HG03520 (cell line): ENCODE data around the gene DEK.
"Not testable (repeated sequence)": the region's sequence is repeated elsewhere in the genome, so short reads cannot be mapped to it uniquely, and the experiment has no call there.

Experiments
- ATAC-seq: cut with Tn5 transposase; IDR thresholded peaks from one replicate; pipeline ENCODE4 v1.9.1; 2021; ENCODE audit warnings: mild to moderate bottlenecking, moderate library complexity; ENCODE audit not compliant: unreplicated experiment

DEK gene

DNA sequence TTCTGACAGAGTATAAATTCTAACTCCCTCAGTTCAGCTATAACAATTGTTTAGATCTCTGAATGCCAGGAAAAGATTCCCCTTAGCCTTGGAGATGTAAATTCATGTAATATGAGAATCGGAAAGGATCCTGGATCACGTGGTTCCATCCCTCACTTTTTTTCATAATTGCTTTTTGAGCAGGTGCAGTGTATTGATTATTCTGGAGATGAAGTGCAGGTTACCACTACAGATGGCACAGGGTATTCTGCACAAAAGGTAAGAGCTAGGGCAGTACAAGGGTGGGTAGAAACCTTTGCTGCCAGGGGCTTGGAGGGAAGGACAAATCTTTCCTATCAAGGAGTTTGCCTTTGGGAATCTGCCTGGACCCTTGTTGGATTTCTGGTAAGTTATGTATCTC is 56.4 kb downstream of the DEK start:
- ATAC-seq: no peak

DNA sequence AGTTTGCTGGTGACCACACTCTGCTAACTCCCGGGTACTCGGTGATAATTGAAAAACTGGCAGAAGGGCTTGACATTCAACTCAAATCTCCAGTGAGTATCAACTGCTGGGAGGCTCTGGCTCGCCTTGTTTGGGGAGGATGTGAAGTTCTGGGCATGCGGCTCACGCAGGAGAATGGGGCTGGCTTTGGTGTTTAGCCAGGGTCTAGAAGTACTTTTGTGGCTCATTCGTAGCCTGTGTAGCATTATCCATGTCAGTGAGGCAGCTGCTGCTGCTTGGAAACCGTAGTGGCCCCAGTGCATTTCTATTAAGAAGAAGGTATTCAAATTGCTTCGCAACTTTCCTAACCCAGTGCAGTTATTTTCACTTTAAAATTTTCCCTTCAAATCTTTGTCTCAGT is 56.9 kb downstream of the DEK start:
- ATAC-seq: no peak

DNA sequence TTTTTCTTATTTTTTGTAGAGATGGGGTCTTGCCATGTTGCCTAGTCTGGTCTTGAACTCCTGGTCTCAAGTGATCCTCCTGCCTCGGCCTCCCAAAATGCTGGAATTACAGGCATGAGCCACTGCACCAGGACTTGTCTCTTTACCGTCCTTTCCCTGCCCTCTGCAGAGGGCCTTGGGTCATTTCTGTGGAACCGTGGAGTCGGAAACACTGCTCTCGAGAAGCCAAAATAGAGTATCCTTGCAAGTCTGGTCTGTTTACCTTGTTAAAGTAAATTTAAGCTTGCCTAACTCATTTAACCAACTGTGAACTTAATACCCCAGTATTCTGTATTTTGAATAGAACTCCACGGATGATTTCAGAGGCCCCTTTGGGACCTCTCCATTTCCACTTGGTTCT is 57.7 kb downstream of the DEK start:
- no peak for ATAC-seq

DNA sequence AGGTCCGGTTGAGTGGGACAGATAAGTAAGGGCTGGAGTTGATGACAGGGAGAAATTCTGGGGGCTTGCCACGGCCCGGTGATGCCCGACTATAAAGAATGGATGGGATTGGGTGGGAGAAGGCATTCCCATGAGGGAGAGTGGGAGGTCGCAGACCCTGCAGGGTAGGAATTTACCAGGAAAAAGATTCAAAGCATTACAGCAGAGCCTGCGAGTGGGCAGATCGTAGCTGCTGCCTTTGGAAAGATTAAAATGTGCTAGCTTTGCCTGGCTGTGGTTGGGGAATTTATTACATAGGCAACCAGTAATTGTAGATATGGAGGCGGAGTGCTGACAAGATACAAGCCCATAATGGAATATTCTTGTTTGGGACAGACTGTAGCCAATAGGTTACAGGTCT is 59.6 kb downstream of the DEK start:
- ATAC-seq: no peak

DNA sequence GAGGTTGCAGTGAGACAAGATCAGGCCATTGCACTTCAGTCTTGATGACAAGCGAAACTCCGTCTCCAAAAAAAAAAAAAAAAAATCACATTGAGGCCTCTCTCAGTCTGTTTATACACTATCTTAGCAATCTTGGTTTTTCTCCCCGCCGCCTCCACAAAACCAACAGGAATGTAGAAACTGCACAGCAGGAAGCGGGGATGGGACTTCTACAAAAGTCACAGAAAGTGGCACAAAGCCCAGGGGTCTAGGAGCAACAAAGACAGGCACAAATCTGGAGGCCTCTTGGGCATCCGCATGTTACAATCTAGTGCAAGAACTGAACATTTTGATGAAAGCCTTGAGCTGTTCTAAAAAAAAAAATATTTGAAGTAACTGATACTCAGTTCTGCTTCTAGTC is 60.5 kb downstream of the DEK start:
- no peak for ATAC-seq

DNA sequence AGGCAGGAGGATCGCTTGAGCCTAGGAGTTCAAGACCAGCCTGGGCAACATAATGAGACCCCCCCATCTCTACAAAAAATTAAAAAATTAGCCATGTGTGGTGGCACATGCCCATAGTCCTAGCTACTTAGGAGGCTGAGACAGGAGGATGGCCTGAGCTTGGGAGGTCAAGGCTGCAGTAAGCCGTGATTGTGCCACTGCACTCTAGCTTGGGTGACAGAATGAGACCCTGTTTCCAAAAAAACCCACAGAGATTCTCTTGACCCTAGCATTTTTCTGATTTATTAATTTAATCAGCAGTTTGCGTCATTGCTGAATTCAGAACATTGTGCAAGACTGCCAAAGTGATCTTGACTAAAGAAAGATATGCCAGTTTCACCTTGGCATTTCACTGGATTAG is 72.3 kb downstream of the DEK start:
- ATAC-seq: no peak

DNA sequence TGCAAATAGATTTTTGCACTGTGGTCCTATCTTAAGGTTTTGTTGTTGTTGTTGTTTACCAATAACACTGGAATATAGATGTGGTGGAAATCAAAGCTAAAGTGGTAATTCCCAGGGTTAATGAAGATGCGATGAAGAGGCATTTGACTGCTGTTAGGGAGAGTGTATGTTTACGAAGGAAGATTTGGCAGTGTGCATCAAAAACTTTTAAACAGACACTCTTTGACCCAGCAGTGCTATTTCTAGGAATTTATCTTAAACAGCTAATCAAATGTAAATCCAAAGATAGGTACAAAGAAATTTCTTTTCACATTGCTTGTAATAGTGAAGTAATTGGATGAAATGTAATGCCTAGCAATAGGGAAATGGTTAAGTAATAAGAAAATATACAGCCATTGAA is 75.1 kb downstream of the DEK start:
- no peak for ATAC-seq

DNA sequence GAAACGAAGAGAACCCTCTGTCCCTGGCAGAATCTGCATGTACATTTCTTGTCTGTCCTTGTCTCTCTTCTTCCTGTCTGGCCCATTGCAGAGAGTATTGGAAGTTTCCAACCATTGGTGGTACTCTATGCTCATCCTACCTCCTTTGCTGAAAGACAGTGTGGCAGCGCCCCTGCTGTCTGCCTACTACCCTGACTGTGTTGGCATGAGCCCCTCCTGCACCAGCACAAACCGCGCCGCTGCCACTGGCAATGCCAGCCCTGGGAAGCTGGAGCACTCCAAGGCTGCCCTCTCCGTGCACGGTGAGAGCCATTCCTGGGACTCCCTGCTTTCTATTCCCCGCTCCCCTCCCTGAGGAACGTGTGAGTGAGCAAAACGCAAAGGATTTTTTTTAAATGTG is 76.6 kb downstream of the DEK start:
- no peak for ATAC-seq

DNA sequence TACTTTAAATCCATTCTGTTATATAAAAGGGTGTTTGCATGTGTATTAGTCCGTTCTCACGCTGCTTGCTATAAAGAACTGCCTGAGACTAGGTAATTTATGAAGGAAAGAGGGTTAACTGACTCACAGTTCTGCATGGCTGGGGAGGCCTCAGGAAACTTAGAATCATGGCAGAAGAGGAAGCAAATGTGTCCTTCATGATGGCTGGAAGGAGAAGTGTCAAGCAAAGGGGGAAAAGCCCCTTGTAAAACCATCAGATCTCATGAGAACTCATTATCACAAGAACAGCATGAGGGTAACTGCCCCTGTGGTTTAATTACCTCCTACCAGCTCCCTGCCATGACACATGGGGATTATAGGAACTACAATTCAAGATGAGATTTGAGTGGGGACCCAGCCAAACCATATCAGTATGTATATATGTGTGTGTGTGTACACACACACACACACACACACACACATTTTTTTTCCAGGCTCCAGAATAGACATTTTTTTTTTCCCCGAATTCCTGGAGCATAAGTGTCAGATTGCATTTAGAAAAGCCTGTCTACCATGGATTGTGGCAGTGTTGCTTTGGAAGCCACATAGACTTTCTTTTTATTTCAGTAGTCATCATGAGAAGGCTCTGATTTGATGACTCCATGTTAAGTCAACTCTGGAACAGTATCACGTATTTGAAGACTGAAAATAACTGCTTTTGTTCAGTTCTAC is 77.6 kb downstream of the DEK start:
- no peak for ATAC-seq

DNA sequence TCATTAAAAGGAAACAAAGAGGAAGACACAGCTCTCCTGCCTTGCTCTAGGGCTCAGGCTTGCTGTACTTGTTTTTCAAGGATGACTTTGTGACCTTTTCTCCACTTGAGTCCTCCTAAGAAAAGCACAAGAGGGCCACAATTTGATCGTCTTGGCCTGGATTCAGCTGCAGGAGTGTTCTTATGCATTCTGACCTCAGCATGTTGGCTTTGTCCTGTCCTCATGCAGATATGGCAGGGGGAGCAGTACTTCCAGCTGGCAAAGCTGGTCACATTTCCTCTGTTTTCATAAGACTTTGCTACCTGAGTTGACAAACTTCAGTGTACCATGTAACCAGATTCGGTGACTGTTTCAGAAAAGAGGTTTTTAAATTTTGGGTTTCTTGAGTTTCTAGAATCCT is 78.3 kb downstream of the DEK start:
- ATAC-seq: no peak

DNA sequence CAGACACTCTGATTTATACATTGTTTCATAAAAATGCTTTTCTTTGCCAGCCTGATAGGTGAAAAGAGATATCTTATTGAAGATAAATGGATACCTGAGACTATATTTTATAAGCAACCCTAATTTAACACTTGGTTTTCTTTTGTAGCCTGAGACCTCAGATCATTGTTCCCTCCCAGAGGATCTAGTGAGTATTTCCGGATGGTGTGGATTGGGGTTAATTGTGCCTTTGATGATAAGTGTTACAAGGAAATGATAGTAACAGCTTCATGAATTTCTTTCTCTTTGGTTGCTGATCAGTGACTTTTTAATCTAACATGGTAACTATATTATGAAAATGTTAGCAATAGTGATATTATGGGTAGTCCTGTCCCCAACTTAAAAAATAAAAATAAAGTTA is 78.7 kb downstream of the DEK start:
- ATAC-seq: no peak

DNA sequence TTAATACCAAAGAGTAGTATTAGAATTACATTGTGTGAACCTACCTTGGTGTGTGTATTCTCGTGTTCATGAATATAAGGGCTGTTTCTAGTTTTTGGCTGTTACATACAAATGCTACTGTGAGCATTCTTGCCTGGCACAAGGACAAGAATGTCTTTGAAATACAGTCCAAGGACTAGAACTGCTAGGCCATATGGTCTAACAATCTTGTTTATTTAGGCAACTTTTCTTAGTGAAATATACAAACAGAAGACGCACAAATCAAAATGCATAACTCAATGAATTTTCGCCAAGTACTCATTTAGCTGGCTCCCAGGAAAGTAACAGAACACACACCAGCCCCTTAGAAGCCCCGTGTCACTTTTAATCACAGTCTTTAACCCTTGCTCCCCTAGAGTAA is 80.6 kb downstream of the DEK start:
- ATAC-seq: no peak

DNA sequence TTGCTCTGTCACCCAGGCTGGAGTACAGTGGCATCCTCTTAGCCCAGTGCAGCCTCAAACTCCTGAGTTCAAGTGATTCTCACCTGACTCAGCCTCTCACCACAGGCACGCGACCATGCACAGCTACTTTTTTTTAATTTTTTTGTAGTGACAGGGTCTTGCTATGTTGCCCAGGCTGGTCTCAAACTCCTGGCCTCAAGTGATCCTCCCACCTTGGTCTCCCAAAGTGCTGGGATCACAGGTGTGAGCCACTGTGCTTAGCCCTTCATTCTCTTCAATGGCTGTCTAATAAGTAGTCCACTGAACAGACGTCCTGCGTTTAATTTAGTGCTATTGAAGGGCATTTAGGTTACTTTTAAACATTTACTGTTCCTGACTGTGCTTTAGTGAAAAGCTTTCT is 81.8 kb downstream of the DEK start:
- no peak for ATAC-seq

DNA sequence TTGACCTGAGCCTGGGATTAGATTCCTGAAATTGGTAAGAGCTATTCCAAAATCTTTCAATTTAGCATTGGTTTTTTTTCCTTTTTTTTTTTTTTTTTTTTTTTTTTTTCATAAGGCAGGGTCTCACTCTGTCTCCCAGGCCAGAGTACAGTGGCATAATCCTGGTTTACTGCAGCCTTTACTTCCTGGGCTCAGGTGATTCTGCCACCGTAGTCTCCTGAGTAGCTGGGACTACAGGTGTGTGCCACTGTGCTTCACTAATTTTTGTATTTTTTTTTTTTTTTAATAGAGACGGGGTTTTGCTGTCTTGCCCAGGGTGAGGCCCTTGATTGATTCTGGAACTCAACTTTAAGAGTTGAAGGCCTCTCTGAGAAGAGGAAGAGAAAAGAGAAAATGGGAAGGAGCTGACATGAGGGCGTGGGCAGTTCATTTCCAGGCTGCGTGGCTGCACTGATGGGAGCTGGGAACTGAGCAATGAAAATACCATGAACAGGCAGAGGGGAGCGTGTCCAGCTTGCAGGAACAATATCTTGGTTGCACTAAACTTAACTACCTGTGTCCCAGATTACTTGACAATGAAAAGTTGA is 84.5 kb downstream of the DEK start:
- ATAC-seq: no peak

DNA sequence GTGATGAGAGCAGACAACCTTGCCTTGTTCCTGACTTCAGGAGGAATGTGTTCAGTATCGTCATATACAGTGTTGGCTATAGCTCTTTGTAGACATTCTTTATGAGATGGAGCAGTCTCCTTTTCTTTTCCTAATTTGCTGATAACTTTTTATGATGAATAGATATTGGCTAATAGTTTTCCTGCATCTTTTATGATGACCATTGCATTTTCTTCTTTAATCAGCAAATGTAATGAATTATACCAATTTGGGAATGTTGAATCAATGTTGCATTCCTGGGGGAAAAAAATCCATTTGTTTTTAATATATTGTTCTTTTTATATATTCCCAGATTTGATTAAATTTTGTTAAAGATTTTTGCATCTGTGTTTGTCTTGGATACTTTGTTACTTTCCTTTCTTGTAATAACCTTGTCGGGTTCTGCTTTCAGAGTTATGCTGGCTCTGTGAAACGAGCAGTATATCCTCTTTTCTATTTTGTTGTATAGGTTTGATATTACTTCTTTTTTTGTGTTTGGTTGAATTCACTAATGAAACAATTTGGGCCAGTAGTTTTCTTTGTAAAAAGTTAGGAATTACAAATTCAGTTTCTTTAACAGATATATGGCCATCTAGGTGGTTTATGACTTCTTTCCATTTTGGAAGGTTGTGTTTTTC is 85.2 kb downstream of the DEK start:
- ATAC-seq: no peak

DNA sequence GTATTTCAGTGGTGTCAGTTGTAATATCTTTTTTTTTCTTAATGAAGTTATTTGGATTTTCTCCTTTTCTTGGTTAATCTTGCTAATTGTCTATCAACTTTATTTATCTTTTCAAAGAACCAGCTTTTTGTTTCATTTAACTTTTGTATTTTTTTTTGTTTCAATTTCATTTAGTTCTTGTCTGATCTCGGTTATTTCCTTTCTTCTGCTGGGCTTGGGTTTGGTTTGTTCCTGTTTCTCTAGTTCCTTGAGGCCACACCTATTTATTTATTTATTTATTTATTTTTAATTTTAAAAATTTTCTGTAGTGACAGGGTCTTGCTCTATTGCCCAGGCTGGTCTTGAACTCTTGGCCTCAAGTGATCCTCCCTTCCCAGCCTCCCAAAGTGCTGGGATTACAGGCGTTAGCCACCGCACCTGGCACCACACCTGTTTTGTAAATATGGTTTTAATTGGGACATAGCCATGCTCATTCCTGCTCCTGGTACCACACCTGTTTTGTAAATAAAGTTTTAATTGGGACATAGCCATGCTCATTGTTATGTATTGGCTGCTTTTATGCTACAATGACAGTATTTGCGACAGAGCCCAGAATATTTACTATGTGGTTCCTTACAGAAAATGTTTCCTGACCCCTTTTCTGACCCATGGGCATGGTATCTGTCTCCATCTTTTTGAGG is 86.9 kb downstream of the DEK start:
- ATAC-seq: no peak

DNA sequence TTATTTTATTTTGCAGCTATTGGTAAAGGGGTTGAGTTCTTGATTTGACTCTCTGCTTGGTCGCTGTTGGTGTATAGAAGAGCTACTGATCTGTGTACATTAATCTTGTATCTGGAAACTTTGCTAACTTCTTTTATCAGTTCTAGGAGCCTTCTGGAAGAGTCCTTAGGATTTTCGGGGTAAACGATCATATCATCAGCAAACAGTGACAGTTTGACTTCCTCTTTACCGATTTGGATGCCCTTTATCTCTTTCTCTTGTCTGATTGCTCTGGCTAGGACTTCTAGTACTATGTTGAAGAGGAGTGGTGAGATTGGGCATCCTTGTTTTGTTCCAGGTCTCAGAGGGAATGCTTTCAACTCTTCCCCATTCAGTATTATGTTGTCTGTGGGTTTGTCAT is 88.1 kb downstream of the DEK start:
- not testable (repeated sequence) for ATAC-seq
